ENCODE results near the gene ZNF780B.

ZNF780B gene

DNA sequence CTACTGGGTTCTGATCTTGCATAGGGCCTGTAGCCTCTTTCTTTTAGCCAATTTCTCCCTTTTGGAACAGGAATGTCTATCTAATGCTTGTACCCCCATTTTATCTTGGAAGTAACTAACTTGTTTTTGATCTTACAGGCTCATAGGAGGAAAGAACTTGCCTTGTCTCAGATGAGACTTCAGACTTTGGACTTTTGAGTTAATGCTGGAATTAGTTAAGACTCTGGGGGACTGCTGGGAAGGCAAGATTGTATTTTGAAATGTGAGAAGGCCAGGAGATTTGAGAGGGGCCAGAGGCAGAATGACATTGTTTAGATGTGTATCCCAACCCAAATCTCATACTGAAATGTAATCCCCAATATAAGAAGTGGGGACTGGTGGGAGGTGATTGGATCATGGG is 61.7 kb downstream of the ZNF780B start:
- DNase-seq (ENCODE audit: low spot score): no peak
- TF ChIP-seq CTCF (IDR thresholded peaks at IDR 0.05; ENCODE audit: extremely low read depth, missing control alignments): no peak

- no peak for TF ChIP-seq CTCF (IDR thresholded peaks at IDR 0.05; ENCODE audit: extremely low read depth, missing control alignments)
- DNase-seq (ENCODE audit: low spot score): no peak
Measured at GRCh38 chr19:39993605-39994004, 62.4 kb downstream of the ZNF780B start.

- TF ChIP-seq CTCF (IDR thresholded peaks at IDR 0.05; ENCODE audit: extremely low read depth, missing control alignments): no peak
- DNase-seq (ENCODE audit: low spot score): no peak
Measured at GRCh38 chr19:39987596-39987995, 68.4 kb downstream of the ZNF780B start.

- TF ChIP-seq CTCF (IDR thresholded peaks at IDR 0.05; ENCODE audit: extremely low read depth, missing control alignments): no peak
- DNase-seq (ENCODE audit: low spot score): no peak
Measured at GRCh38 chr19:39987167-39987566, 68.9 kb downstream of the ZNF780B start.

- TF ChIP-seq CTCF (IDR thresholded peaks at IDR 0.05; ENCODE audit: extremely low read depth, missing control alignments): no peak
- DNase-seq (ENCODE audit: low spot score): no peak
Measured at GRCh38 chr19:39986643-39987042, 69.4 kb downstream of the ZNF780B start.

DNA sequence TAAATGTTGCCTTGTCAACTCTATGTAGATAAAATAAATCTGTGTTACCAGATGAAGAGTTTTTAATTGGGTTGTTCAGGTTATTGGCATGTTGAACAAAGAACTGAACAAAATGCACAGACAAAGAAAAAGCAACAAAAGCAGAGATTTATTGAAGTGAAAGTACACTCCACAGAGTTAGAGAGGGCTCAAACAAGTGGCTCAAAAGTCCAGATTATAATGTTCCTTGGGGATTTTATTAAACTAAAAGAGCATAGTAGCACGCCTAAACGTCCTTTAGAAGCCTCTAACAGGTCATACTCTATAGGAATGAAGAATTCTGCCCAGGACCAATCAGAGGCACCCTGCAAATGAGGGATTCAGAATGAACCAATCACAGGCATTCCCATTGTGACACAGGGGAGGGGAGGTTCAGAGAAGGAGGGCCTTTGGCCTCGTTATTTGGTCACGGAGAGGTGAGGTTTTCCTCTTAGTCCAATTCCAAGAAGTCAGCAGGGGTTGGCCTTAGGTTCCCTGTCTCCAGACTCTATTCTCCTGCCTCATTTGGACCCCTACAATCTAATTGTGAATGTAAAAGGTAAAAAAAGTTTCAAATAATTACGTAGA is 72.2 kb downstream of the ZNF780B start:
- no peak for DNase-seq (ENCODE audit: low spot score)
- no peak for TF ChIP-seq CTCF (IDR thresholded peaks at IDR 0.05; ENCODE audit: extremely low read depth, missing control alignments)

DNA sequence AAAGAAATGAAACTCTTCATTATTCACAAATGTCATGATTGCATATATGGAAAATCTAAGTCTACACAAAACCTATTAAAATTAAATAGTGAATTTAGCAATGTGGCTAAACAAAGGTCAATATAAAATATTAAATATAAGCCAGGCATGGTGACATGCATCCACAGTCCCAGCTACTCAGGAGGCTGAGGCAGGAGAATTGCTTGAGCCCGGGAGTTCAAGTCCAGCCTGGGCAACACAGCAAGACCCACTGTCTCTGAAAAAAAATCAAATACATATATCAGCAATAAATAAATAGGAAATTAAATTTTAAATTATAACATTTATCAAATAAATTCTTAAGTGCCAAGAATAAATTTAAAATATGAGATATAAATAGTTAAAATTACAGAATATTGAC is 73.1 kb downstream of the ZNF780B start:
- DNase-seq (ENCODE audit: low spot score): no peak
- no peak for TF ChIP-seq CTCF (IDR thresholded peaks at IDR 0.05; ENCODE audit: extremely low read depth, missing control alignments)

All from GM20000 (cell line).